MCF 10A (cell line): Measurements from ENCODE around the gene TGFBR3. TPM values are rescaled to one million over a fixed set of nuclear protein-coding genes. Genes with fewer than 3 reads are reported as not detected.
A peak's percentile ranks its signal among the peaks of the same experiment; 100 is the strongest.

Source experiments
- BruUV-seq: library from RNA; stranded (reverse); fragments of 400-500 nt; replicated peaks from 2 replicates; lab custom pipeline; 2021; lab: Mats Ljungman, UMichigan
- CTCF ChIA-PET: fragments of 300-600 bp; sonication (Branson Sonifier 250); formaldehyde crosslinking; extraction: SDS; loops from one replicate; lab custom pipeline; 2021; ENCODE audit warnings: antibody characterized with exemption, inconsistent platforms; lab: Yijun Ruan, JAX
- POLR2A ChIA-PET: fragments of 300-600, 350-650 bp; sonication (Branson Sonifier 250); formaldehyde crosslinking; extraction: SDS; loops from one replicate; lab custom pipeline; 2020; ENCODE audit warnings: antibody characterized with exemption, inconsistent platforms; lab: Yijun Ruan, JAX
- DNase-seq: peaks from one replicate; pipeline ENCODE4 v3.0.0-alpha.2; 2018; ENCODE audit not compliant: unreplicated experiment
- H3K27ac Mint-ChIP-seq: one replicate; pipeline ENCODE4 v1.8.0; 2022; ENCODE audit warnings: mild to moderate bottlenecking, low read depth, mixed read lengths; ENCODE audit not compliant: unreplicated experiment
- H3K27me3 Mint-ChIP-seq: one replicate; pipeline ENCODE4 v1.8.0; 2022; ENCODE audit warnings: mixed read lengths; ENCODE audit not compliant: insufficient read depth, unreplicated experiment
- H3K36me3 Mint-ChIP-seq: one replicate; pipeline ENCODE4 v1.8.0; 2022; ENCODE audit warnings: mild to moderate bottlenecking, moderate library complexity, mixed read lengths; ENCODE audit not compliant: insufficient read depth, unreplicated experiment
- H3K4me1 Mint-ChIP-seq: one replicate; pipeline ENCODE4 v1.8.0; 2022; ENCODE audit warnings: mixed read lengths; ENCODE audit not compliant: insufficient read depth, unreplicated experiment
- H3K4me3 Mint-ChIP-seq: one replicate; pipeline ENCODE4 v1.8.0; 2022; ENCODE audit warnings: mild to moderate bottlenecking, moderate library complexity, mixed read lengths; ENCODE audit not compliant: unreplicated experiment
- H3K9me3 Mint-ChIP-seq: one replicate; pipeline ENCODE4 v1.8.0; 2022; ENCODE audit warnings: mixed read lengths; ENCODE audit not compliant: unreplicated experiment
- CTCF ChIP-seq: fragments of 200-600 bp; IDR thresholded peaks from one replicate; pipeline ENCODE4 v1.8.0; 2022; ENCODE audit warnings: antibody characterized with exemption, mild to moderate bottlenecking; ENCODE audit not compliant: unreplicated experiment
- intact Hi-C: fragments of 100-400 bp; cut with micrococcal nuclease; formaldehyde crosslinking; loops from 2 replicates; pipeline ENCODE4 v1.14.1; 2022
- total RNA-seq: library from RNA; stranded (reverse); gene quantifications from 2 replicates; pipeline ENCODE4 v1.2.3, GENCODE V29; 2022

The TGFBR3 gene
- total RNA-seq, 1 experiment from 2014 or later, result 12.0 TPM

- intact Hi-C loops, result no loop called here
- Mint-ChIP-seq H3K4me3 (no peak overlapping the region), H3K27me3 (no peaks in the 10 kb centered on the region), H3K36me3 (peaks cover 35% of the 10 kb centered on the region), H3K9me3 (no peaks in the 10 kb centered on the region), H3K27ac (peak overlapping the region; percentile 57), H3K4me1 (peaks cover 6% of the 10 kb centered on the region)
- no peak for TF ChIP-seq CTCF
- CTCF ChIA-PET, result interaction anchor here (0.6 to 1.6 kb wide), 2 partner anchors 153 to 178 kb away, joined by 3 to 7 read pairs; no protein-coding TSS in a partner anchor
- no TSS peak for BruUV-seq
- POLR2A ChIA-PET, result interaction anchor here (0.5 kb wide), 1 partner anchor 245 kb away, joined by 3 read pairs; no protein-coding TSS in a partner anchor
- DNase-seq, result no peak
These were observed 202.9 kb downstream of the TGFBR3 start for GRCh38 chr1:91682882-91683597.

GRCh38 chr1:91680556-91681155, 205.3 kb downstream of the TGFBR3 start:
- intact Hi-C loops, result no loop called here
- TF ChIP-seq CTCF, result no peak
- POLR2A ChIA-PET, result interaction anchor here (0.7 kb wide), 1 partner anchor 20 kb away, joined by 3 read pairs; no protein-coding TSS in a partner anchor
- Mint-ChIP-seq H3K4me1 (no peaks in the 10 kb centered on the region), H3K27me3 (no peaks in the 10 kb centered on the region), H3K27ac (no peak overlapping the region), H3K4me3 (no peak overlapping the region), H3K36me3 (peaks cover 22% of the 10 kb centered on the region), H3K9me3 (no peaks in the 10 kb centered on the region)
- no peak for DNase-seq
- BruUV-seq, result no TSS peak
- CTCF ChIA-PET, result interaction anchor here (0.9 to 1.6 kb wide), 3 partner anchors 8 to 168 kb away, joined by 3 to 5 read pairs (median 4); no protein-coding TSS in a partner anchor

GRCh38 chr1:91679446-91679845, 206.5 kb downstream of the TGFBR3 start:
- Mint-ChIP-seq H3K27me3 (no peaks in the 10 kb centered on the region), H3K36me3 (peaks cover 16% of the 10 kb centered on the region), H3K4me3 (no peak overlapping the region), H3K4me1 (no peaks in the 10 kb centered on the region), H3K9me3 (no peaks in the 10 kb centered on the region), H3K27ac (no peak overlapping the region)
- BruUV-seq, result no TSS peak
- intact Hi-C loops, result no loop called here
- no peak for DNase-seq
- POLR2A ChIA-PET, result interaction anchor here (0.6 kb wide), 1 partner anchor 70 kb away, joined by 3 read pairs; no protein-coding TSS in a partner anchor
- CTCF ChIA-PET, result no interaction called here
- TF ChIP-seq CTCF, result no peak

- H3K27ac Mint-ChIP-seq, result peak overlapping the region; percentile 7
- BruUV-seq, result no TSS peak
- peaks cover 17% of the 10 kb centered on the region for H3K4me1 Mint-ChIP-seq
- ChIA-PET POLR2A (no interaction called here), CTCF (no interaction called here)
- TF ChIP-seq CTCF, result no peak
- no peaks in the 10 kb centered on the region for H3K9me3 Mint-ChIP-seq
- H3K27me3 Mint-ChIP-seq, result no peaks in the 10 kb centered on the region
- peaks cover 15% of the 10 kb centered on the region for H3K36me3 Mint-ChIP-seq
- intact Hi-C loops, result no loop called here
- DNase-seq, result no peak
- no peak overlapping the region for H3K4me3 Mint-ChIP-seq
These were observed 209.9 kb downstream of the TGFBR3 start for GRCh38 chr1:91676030-91676429.
